Stimulated activated naive CD4-positive, alpha-beta T cell treated with Interleukin-2 at 50 U/mL for 16 hours (primary cell): ENCODE measurements around the gene NOC2L.
"Not testable (repeated sequence)": the region's sequence is repeated elsewhere in the genome, so short reads cannot be mapped to it uniquely, and the experiment has no call there.

Source experiments
- DNase-seq: peaks from one replicate; lab custom pipeline; 2025; lab: John Stamatoyannopoulos, UW

NOC2L gene

DNA sequence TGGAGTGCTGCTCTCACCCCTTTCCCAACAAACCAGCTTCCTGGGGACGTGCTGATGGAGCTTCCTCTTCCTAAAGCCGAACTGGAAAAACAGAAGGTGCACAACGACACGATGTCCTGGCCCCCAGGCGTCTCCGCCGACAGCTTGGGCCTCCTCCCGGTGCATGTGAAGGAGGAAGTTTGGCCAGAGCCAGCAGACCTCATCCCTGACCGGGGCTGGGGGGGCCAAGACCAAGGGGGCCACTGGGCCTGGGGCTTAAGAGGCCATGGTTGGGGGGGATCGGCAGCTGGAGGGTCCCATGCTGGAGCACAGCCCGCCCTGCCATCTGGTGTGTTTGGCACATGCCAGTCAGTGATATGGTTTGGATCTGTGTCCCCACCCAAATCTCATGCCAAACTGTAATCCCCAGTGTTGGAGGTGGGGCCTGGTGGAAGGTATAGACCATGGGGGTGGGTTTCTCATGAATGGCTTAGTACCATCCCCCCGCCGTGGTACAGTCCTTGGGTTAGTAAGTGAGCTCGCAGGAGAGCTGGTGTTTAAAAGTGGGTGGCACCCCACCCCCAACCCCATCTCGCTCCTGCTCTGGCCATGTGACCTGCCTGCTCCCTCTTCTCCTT is 34.4 kb upstream of the NOC2L start:
- DNase-seq, result no peak

GRCh38 chr1:992362-992761 is 33.3 kb upstream of the NOC2L start:
- no peak for DNase-seq

DNA sequence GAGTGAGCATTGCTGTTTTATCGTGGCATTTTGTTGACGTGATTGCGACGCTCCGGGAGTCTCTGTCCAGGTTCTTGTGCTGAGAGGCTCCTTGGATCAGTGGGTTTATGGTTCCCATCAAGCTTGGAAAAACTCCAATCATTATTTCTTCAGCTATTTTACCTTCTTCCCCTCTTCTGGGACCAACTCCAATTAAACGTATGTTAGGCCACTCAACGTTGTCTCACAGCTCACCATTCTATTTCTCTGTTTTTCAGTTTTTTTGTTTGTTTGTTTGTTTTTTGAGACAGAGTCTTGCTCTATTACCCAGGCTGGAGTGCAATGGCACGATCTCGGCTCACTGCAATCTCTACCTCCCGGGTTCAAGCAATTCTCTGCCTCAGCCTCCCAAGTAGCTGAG is 32.8 kb upstream of the NOC2L start:
- no peak for DNase-seq

- DNase-seq, result not testable (repeated sequence)
These were observed 32.2 kb upstream of the NOC2L start for GRCh38 chr1:991275-991674.

GRCh38 chr1:988061-988460 is 29.0 kb upstream of the NOC2L start:
- not testable (repeated sequence) for DNase-seq

DNA sequence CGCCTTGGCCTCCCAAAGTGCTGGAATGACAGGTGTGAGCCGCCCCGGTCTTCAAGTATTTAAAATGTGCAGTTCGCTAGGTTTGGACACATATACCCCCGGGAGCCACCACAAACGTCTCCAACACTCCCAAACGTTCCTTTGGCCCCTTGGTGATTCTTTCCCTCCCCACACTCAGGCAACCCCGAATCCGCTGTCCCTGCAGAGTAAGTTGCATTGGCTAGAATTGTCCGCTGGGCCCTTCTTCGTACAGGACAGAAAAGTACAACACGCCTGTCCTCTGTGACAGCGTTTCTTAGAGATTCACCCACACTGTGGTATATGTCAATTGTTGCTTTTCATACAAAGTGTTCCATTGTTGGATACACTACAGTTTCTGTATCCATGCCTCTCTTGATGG is 26.1 kb upstream of the NOC2L start:
- no peak for DNase-seq

DNA sequence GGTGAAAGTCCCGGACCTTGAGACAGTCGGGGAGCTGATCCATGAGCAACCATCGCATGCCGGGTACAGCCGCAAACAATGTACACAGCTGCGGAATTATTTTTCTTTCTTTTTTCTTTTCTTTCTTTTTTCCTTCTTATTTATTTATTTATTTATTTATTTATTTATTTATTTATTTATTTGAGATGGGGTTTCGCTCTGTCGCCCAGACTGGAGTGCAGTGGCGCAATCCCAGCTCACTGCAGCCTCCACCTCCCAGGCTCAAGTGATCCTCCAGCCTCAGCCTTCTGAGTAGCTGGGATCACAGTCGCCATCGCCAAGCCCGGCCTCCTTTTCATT is 25.4 kb upstream of the NOC2L start:
- DNase-seq, result no peak

- peak; percentile 46 for DNase-seq
These were observed 24.9 kb upstream of the NOC2L start for GRCh38 chr1:983798-984475.

DNA sequence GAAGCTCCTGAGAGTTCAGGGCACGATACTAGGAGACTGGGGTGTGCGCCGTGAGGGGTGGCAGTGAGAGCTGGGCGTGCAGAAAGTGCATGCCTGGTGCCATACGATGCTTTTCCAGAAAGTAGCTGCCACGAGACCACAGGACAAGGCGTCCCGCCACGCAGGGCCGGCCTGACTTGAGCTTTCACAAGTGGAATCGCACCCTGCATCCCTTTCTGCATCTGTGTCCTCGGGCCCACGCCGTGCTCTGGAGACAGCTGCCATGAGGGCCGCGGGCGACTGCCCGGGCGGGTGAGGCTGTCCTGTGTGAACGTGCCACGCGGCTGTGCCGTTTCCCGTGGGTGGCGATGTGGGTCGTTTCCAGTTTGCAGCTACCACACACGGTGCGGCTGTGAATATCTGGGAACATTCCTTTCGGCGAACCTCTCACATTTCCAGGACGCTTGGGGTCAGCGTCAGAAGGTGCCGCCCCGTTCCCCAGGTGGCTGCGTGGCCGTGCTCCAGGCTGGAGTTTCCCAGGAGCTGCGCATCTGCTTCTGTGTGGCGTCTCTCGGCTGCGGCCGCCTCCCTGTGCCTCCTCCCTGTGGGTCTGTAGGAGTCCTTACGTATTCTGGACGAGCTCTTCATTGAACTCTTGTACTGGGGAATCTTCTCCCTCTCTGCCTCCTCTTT is 23.8 kb upstream of the NOC2L start:
- DNase-seq, result no peak

GRCh38 chr1:981955-982558 is 23.0 kb upstream of the NOC2L start, which contains the start of gene PERM1:
Gene PERM1 (minus strand): TSS chr1:982093. CDS start chr1:981029, 1,064 bp downstream.
- no peak for DNase-seq

- DNase-seq, result no peak
These were observed 22.5 kb upstream of the NOC2L start for GRCh38 chr1:981491-981954.

GRCh38 chr1:980602-981395 is 21.7 kb upstream of the NOC2L start:
- no peak for DNase-seq

DNA sequence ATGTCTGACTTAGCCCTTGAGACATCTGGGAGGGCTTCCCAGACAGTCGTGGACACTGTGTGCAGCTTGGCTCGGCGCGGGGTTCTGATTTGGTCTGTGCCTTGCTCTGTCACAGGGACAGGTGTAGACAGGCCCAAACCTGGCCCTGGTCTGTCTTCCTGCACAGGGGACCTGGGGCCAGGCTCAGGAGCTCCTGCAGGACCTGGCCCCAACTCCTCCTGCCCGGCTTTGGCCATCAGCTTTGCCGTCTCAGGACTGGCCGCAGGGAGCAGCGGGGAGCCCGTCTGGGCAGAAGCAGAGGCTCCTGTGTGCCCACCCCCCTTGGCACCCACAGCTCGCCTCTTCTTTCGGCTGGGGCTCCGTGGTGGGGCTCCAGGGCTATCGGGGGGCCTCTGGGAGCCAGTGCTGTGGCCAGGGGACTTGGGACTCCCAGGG is 21.1 kb upstream of the NOC2L start:
- no peak for DNase-seq

GRCh38 chr1:979744-980072 is 20.7 kb upstream of the NOC2L start:
- DNase-seq, result no peak

DNA sequence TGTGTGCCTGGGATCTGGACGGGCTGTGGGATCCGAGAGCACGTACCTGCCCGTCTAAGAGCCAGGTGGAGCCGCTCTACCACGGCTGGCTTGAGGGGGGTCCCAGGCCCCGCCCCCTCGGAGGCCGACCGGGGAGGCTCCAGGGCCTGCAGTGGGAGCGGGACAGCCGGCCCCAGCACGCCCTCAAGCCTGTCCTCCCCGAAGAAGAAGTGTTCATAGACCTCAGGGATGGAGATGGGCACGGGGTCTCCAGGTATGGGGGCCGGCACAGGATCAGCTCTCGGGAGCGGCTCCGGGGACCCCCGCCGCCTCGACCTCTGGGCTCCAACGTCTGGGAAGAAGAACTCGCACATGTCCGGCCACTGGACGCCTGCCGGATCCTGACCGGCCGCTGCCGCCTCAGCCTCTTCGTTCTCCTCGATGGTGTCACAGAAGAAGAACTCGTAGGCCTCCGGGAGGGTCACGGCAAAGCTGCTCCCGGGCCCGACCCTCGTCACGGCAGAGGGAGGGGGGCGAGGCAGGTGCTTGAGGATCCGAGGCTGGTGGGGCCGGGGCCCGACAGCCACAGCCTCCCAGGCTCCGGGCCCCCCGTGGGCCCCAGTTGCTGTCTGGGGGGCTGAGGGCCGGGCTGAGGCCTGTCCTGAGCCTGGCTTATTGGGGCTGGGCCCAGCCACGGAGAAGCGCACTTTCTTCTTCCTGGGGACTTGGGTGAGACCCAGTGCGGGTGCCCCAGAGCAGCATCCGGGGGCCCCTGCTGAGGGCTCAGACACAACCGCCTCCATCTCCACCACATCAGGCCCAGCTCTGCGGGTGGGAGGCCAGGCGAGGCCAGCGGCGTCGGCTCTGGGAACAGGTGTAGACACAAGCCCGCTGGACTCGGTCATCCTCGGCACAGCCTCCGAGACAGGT is 20.0 kb upstream of the NOC2L start:
- DNase-seq, result no peak

GRCh38 chr1:978069-978834 is 19.2 kb upstream of the NOC2L start:
- no peak for DNase-seq

DNA sequence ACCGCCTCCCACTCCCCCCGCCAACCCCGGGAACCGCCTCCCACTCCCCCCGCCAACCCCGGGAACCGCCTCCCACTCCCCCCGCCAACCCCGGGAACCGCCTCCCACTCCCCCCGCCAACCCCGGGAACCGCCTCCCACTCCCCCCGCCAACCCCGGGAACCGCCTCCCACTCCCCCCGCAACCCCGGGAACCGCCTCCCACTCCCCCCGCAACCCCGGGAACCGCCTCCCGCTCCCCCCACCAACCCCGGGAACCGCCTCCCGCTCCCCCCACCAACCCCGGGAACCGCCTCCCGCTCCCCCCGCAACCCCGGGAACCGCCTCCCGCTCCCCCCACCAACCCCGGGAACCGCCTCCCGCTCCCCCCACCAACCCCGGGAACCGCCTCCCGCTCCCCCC is 17.7 kb upstream of the NOC2L start:
- DNase-seq, result not testable (repeated sequence)

DNA sequence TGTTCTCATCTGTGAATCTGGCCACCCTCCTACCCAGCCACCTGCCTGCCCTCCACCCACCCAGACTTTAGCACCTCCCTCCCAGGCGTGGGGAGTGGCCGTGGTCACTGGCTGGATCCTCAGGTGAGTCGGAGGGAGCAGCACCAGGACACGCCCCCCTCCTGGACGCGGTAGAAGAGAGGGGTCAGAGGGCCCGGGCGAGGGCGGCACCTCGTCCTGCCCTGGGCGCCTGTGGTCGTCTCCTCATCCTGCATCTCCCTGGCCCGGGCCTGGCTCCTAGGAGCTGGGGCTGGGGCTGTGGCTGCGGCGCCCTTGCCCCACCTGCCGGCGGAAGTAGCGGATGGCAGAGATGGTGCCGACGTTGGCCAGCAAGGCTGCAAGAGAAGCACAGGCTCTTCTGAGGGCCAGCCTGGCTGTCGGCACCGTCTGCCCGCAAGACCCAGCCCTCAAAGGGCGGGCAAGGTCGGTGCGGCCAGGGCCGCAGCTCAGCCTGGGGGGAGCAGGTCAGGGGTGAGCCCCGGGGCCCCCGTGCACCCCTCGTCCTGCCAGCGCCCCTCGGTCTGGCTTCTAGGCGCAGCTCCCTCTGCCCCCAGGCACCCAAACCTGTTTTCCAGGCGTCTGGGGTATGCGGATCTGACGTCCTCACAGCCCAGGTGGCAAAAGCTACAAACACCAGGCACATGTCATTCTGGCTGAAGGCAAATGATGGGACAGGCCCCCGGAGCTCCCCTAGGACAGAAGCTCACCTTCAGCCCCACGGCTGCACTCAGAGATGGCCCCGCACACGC is 17.0 kb upstream of the NOC2L start:
- peak; percentile 15 for DNase-seq

DNA sequence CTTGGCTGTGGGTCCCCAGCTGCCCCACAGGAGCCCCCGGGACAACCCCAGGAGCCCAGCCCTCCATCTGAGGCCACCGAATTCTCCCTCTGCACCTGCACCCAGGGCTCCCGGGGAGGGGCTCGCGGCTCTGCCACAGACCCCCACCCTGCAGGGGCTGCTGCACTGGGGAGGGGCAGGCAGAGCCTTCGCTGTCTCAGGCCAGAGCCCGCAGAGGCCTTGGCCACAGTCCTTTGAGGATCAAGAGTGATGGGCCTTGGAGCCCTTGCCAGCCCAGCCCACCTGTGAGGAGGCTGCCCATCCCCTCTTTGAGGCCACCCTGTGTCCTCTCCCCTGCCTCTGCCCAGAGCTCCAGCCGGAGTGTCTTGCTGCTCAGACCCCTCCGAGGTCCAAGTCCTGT is 16.3 kb upstream of the NOC2L start:
- DNase-seq, result no peak
